Epithelial cell of prostate (primary cell): ENCODE data around the gene TMEM184B.
A peak's percentile ranks its signal among the peaks of the same experiment; 100 is the strongest.

ENCODE experiments used
- DNase-seq: peaks from one replicate; pipeline ENCODE4 v3.0.0-alpha.2; 2011; ENCODE audit warnings: low read depth, low spot score
- H3K27ac ChIP-seq: fragments of 450-650 bp; 2 replicates; pipeline ENCODE4 v1.5.1; 2017; ENCODE audit warnings: mild to moderate bottlenecking

Gene TMEM184B

DNA sequence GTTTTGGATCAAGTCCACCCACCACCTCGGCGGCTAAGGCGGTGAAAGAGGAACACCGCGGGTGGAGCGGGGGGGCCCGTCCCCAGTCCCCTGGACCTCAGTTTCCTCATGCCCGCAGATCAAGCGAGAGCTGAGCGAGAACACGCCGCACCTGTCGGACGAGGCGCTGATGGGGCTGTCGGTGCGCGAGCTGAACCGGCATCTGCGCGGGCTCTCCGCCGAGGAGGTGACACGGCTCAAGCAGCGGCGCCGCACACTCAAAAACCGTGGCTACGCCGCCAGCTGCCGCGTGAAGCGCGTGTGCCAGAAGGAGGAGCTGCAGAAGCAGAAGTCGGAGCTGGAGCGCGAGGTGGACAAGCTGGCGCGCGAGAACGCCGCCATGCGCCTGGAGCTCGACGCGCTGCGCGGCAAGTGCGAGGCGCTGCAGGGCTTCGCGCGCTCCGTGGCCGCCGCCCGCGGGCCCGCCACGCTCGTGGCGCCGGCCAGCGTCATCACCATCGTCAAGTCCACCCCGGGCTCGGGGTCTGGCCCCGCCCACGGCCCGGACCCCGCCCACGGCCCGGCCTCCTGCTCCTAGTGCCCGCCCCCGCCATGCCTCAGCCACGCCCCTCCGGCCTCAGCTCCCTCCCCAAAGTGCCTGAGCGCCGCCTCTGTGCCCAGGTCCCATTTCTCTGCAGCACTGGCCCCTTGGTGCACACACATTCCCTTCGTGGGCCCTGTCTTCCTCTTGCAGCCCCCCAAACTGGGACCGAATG, 58.3 kb downstream of the TMEM184B start:
- no peak overlapping the region for H3K27ac ChIP-seq
- DNase-seq = no peak

- DNase-seq = no peak
- no peak overlapping the region for H3K27ac ChIP-seq
Observed at GRCh38 chr22:38213990-38214301, 58.9 kb downstream of the TMEM184B start.

GRCh38 chr22:38213319-38213989, 59.4 kb downstream of the TMEM184B start:
- H3K27ac ChIP-seq = no peak overlapping the region
- no peak for DNase-seq

GRCh38 chr22:38212442-38212841, 60.4 kb downstream of the TMEM184B start:
- DNase-seq = no peak

DNA sequence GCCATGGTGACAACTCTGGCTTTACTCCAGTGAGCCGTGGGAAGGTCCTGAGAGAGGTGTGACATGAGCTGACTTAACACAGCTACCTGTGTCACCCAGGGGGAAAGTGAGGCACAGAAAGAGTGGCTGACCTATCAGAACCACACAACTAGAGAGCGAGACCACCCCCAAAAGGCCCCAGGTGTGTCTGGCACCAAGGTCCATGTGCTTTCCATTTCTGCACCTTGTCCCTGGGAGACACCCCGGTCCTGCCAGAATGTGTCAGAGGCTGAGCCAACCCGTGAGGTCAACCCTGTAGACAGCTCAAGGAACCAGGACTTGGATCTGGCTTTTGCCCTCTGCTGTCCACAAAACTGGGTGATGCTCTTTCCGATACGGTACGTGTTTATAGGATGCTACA, 61.3 kb downstream of the TMEM184B start:
- no peak for DNase-seq

More at GRCh38 chr22:38212442-38212841, 60.4 kb downstream of the TMEM184B start:
- H3K27ac ChIP-seq = no peak overlapping the region

DNA sequence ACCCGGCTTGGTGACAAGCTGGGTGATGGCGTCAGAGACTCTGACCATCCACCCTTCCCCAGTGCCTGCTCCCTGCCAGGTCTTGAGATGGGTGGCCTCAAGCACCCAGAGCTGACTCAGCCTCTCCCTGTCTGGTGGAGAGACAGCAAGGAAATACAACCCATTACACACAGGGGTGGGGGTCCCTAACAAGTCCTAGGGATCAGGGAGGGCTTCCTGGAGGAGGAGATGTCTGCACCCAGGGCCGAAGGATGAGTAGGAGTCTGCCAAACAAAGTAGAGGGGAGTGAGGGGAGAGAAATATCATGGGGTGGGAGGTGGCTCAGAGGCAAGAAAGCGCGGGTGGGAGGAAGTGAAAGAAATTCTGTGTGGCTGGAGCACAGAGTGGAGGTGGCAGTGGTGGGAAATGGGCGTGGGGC, 64.2 kb downstream of the TMEM184B start:
- no peak for DNase-seq
- H3K27ac ChIP-seq = no peak overlapping the region

More for the DNA sequence above, 61.3 kb downstream of the TMEM184B start:
- H3K27ac ChIP-seq = no peak overlapping the region

GRCh38 chr22:38207898-38208432, 64.8 kb downstream of the TMEM184B start:
- H3K27ac ChIP-seq = no peak overlapping the region
- DNase-seq = no peak

DNA sequence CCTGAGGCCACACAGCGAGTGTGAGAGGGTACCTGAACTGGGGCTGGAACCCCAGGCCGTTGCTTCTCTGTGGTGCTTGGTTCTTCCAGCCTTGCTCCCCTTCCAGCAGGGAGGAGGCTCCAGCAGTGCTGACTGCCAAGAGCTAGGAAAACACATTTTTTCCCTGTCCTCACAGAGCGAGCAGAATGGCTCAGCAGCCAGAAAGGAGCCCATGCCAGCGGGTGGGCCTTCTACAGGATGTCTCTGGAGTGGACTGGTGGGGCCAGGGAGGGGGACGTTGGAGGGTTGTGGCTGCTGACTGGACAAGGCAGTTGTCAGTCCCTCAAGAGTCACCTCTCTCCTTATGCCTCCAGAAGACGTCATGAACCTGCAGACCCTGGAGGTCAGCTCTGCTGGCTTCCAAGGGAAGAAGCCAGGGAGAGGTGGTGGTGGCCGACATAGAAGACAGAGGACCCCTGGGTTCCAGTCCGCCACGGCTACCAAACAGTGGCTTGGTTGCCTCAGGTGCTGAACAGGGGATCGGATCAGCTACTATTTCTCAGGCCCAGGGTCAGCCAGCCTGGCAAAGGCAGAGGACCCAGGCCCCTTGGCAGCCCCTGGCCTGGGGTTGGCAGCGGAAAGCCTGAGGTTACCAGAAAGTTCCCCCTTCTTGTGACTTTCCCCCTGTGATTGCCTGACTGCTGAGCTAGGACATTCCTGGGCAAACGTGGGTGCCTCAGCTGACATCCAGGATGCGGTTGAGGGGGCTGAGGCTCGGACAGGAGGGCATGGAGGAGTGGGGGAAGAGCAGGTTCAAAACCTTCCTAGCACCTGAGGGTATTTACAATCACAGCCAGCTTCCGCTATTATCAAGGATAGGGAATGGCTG, 67.3 kb downstream of the TMEM184B start:
- DNase-seq = no peak
- H3K27ac ChIP-seq = no peak overlapping the region

GRCh38 chr22:38204784-38205183, 68.0 kb downstream of the TMEM184B start:
- no peak for DNase-seq
- no peak overlapping the region for H3K27ac ChIP-seq

GRCh38 chr22:38203855-38204514, 68.8 kb downstream of the TMEM184B start:
- H3K27ac ChIP-seq = peak overlapping the region; percentile 99
- DNase-seq = no peak

- H3K27ac ChIP-seq = peak overlapping the region; percentile 99
- no peak for DNase-seq
Observed at GRCh38 chr22:38203090-38203810, 69.6 kb downstream of the TMEM184B start.

- no peak for DNase-seq
- peak overlapping the region; percentile 99 for H3K27ac ChIP-seq
Observed at GRCh38 chr22:38202437-38203089, 70.2 kb downstream of the TMEM184B start.

GRCh38 chr22:38201711-38202436, 70.9 kb downstream of the TMEM184B start, which contains the start of gene MAFF:
Gene MAFF, plus strand, starts transcription at chr22:38201994. Its CDS starts 11,860 bp downstream, at chr22:38213854.
- peak; percentile 76 for DNase-seq
- peak within 1 kb of the TSS; percentile 99 for H3K27ac ChIP-seq

- H3K27ac ChIP-seq = peak overlapping the region; percentile 99
- DNase-seq = no peak
Observed at GRCh38 chr22:38201371-38201710, 71.5 kb downstream of the TMEM184B start.

DNA sequence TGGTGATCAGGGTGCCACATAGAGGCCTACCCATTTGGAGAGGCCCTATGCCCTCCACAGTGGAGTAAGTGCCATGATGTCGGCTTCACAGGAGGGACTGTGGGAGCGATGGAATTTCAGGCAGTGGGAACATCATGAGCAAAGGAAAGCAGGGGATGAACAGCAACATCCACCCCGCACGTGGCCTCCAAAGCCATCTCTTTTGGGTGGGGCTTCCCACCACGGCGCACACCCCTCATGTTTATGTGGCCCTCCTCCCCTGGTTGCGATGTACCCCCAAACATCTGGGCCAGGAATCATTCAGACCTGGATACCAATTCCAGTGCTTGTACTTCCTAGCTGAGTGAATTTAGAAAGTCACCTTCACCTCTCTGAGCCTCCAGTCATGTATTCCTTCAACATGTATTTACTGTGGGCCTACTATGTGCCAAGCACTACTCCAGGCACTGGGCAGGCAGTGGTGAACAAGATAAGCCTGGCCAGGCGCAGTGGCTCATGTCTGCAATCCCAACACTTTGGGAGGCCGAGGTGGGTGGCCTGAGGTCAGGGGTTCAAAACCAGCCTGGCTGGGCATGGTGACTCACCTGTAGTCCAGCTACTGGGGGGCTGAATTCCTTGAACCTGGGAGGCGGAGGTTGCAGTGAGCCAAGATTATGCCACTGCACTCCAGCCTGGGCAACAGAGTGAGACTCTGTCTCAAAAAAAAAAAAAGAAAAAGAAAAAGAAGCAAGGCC, 72.8 kb downstream of the TMEM184B start:
- DNase-seq = no peak
- H3K27ac ChIP-seq = no peak overlapping the region

DNA sequence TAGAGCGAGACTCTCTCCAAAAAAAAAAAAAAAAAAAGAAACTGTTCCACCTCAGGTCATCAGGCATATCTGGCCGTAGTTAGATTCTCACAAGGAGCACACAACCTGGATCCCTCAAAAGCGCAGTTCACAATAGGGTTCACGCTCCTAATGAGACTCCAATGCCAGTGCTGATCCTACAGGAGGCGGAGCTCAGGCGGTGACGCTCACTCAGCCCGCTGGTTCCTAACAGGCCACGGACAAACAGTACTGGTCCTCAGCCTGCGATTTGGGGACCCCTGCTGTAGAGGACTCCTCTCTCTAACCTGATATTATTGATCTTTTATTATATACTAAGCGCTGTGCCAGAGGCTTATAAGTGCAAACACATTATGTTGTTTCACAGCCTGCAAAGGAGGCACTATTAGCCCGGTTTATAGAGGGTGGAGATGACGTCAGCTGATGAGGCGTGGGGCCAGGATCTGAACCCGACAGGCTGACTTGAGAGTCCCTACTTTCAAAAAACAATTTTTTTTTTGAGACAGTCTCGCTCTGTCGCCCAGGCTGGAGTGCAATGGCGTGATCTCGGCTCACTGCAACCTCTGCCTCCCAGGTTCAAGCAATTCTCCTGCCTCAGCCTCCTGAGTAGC, 75.9 kb downstream of the TMEM184B start:
- DNase-seq = no peak
- H3K27ac ChIP-seq = no peak overlapping the region

GRCh38 chr22:38193580-38193979, 79.2 kb downstream of the TMEM184B start:
- H3K27ac ChIP-seq = no peak overlapping the region
- no peak for DNase-seq
